Uterus (tissue), 2 donors: ENCODE data around the gene MON1B.

ENCODE experiments used
- CTCF ChIP-seq, 4 experiments: fragments of 200-600 bp in 2 of 4; fragments of 450-650 bp in 2 of 4; sonication (generic) in 2 of 4; IDR thresholded peaks; one replicate each; pipeline ENCODE4 v1.5.1; 2016 to 2019; ENCODE audit warnings: antibody characterized with exemption in 4 of 4, mild to moderate bottlenecking in 2 of 4, moderate library complexity in 1 of 4
- POLR2A ChIP-seq, 2 donors: fragments of 450-650 bp; IDR thresholded peaks; one replicate each; pipeline ENCODE4 v1.6.1; 2016; ENCODE audit warnings: antibody characterized with exemption in 2 of 2, mild to moderate bottlenecking in 1 of 2, moderate library complexity in 1 of 2

GRCh38 chr16:77168901-77169300, 22.1 kb upstream of the MON1B start:
- no peak for TF ChIP-seq CTCF (IDR thresholded peaks at IDR 0.05)
- TF ChIP-seq POLR2A (IDR thresholded peaks at IDR 0.05): no peak
